Measurements from ENCODE around the gene SSTR4.
"Not testable (repeated sequence)": the region's sequence is repeated elsewhere in the genome, so short reads cannot be mapped to it uniquely, and the experiment has no call there.

SSTR4 gene

GRCh38 chr20:23024701-23025100, 10.4 kb upstream of the SSTR4 start:
- TF ChIP-seq, protein P1, sequence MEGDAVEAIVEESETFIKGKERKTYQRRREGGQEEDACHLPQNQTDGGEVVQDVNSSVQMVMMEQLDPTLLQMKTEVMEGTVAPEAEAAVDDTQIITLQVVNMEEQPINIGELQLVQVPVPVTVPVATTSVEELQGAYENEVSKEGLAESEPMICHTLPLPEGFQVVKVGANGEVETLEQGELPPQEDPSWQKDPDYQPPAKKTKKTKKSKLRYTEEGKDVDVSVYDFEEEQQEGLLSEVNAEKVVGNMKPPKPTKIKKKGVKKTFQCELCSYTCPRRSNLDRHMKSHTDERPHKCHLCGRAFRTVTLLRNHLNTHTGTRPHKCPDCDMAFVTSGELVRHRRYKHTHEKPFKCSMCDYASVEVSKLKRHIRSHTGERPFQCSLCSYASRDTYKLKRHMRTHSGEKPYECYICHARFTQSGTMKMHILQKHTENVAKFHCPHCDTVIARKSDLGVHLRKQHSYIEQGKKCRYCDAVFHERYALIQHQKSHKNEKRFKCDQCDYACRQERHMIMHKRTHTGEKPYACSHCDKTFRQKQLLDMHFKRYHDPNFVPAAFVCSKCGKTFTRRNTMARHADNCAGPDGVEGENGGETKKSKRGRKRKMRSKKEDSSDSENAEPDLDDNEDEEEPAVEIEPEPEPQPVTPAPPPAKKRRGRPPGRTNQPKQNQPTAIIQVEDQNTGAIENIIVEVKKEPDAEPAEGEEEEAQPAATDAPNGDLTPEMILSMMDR (conservative IDR thresholded peaks at IDR 0.05), result no peak
- H3K27ac ChIP-seq, result no peak overlapping the region

DNA sequence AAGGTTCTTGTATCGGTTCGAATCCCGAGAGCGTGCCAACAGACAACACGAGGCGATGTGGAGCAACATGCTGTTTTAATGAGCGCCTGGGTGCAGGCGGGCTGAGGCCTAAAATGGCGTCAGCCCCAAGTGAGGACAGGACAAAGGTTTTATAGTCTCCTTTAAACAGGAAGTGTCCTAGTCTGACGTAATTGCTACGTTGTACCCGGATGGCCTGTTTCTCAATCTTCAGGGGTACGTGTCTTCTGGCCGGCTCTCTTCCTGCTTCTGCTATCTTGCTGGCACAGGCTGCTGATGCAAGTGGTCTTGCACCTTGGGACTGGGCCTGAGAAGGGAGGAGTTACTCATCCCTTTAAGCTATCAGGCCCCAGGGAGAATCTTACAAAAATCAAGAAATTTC, 9.6 kb upstream of the SSTR4 start:
- not testable (repeated sequence) for H3K27ac ChIP-seq

DNA sequence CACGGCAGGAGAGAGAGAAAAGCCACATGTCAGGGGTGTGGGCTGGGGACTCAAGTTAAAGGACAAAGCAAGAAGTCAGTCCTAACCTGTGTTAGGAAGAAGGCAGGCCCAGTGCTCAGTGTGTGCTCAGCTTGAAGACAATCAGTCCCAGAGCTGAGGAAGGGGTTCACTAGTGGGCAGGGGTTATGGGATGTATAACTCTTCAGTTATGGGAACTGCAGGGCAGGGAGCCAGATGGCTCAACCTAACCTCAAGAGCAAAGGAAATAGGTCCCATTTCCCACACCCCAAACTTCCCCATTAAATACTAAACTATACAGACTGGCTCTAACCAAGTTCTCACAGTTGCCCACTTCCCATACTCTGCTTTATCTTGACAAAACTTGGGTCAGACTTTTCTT, 7.4 kb upstream of the SSTR4 start:
- no peak overlapping the region for H3K27ac ChIP-seq
- TF ChIP-seq, protein P1 (conservative IDR thresholded peaks at IDR 0.05), result no peak

GRCh38 chr20:23028392-23028791, 6.7 kb upstream of the SSTR4 start:
- TF ChIP-seq, protein P1 (conservative IDR thresholded peaks at IDR 0.05), result no peak

DNA sequence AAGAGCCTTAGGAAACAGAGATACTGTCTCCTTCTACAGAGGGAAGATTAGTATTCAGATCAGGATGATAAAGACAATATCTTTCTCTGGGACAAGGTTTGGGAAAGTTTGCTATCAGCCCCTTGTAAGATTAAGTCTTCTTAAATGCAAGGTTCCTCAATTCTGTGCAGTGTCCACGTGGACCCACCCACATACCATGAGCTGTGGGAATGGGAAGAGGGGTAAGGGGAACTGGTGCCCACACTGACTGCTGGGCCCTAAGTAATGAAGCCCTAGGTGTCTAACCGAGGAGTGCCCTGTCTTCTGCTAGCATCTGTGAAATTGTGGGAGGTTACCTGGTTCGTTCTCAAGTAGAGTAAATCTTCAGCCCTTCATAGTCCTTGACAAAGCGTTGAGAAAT, 5.8 kb upstream of the SSTR4 start:
- TF ChIP-seq, protein P1 (conservative IDR thresholded peaks at IDR 0.05), result no peak
- no peak overlapping the region for H3K27ac ChIP-seq

More at GRCh38 chr20:23028392-23028791, 6.7 kb upstream of the SSTR4 start:
- no peak overlapping the region for H3K27ac ChIP-seq

DNA sequence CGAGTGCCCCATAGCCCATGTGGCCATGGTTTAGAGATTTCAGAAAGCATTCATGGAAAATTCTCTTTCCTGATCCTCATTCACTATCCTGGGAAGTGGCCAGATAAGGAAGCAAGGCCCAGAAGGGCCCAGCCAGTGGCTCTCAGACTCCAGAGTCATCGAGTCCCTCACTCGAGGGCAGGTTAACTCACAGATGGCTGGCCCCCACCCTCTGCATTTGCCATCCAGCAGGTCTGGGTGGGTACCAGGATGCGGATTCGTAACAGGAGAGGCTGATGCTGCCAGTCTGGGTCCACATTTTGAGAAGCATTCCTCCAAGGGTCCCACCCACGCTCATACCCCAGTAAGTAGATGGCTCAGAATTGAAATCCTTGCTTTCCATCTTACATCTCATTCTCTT, 3.8 kb upstream of the SSTR4 start:
- TF ChIP-seq, protein P1 (conservative IDR thresholded peaks at IDR 0.05), result no peak
- no peak overlapping the region for H3K27ac ChIP-seq

GRCh38 chr20:23032056-23032749, 2.9 kb upstream of the SSTR4 start:
- H3K27ac ChIP-seq, result no peak overlapping the region
- TF ChIP-seq, protein P1 (conservative IDR thresholded peaks at IDR 0.05), result no peak

DNA sequence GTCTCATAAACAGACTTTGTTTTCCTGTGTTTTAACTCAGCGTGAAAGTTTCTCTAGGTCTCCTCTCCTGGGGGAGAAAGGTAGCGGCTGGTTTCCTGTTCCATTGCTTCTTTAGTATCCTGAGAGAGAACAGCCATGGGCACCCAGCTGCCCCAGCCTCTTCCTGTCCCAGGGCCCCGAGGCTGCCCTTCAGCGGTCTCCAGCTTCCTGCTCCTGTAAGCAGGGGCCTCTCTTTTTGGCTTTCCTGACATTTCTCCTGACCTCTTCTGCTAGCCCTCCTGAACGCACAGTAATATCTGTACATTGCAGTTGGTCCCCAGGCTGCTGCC, 2.4 kb upstream of the SSTR4 start:
- TF ChIP-seq, protein P1 (conservative IDR thresholded peaks at IDR 0.05), result no peak
- no peak overlapping the region for H3K27ac ChIP-seq

Data from VCaP (cell line).